ENCODE data around the gene ARX. TPM values are rescaled to one million over a fixed set of nuclear protein-coding genes. Genes with fewer than 3 reads are reported as not detected.

Gene ARX
- total RNA-seq, 1 donor from 2014 or later = not detected

GRCh38 chrX:25009407-25009806, 6.4 kb downstream of the ARX start:
- Mint-ChIP-seq H3K36me3 (ENCODE audit: unreplicated experiment) (no peaks in the 10 kb centered on the region), H3K4me1 (ENCODE audit: unreplicated experiment) (peaks cover 26% of the 10 kb centered on the region), H3K4me3 (ENCODE audit: unreplicated experiment) (no peak overlapping the region), H3K9me3 (ENCODE audit: unreplicated experiment) (no peaks in the 10 kb centered on the region), H3K27ac (ENCODE audit: unreplicated experiment) (no peak overlapping the region), H3K27me3 (ENCODE audit: unreplicated experiment) (peaks cover 76% of the 10 kb centered on the region)
- DNase-seq (ENCODE audit: extremely low spot score, unreplicated experiment) = no peak
- TF ChIP-seq CTCF (IDR thresholded peaks at IDR 0.05) = no peak

GRCh38 chrX:25007059-25008053, 8.4 kb downstream of the ARX start:
- Mint-ChIP-seq H3K4me1 (ENCODE audit: unreplicated experiment) (peaks cover 29% of the 10 kb centered on the region), H3K4me3 (ENCODE audit: unreplicated experiment) (no peak overlapping the region), H3K36me3 (ENCODE audit: unreplicated experiment) (no peaks in the 10 kb centered on the region), H3K27me3 (ENCODE audit: unreplicated experiment) (peaks cover 83% of the 10 kb centered on the region), H3K27ac (ENCODE audit: unreplicated experiment) (no peak overlapping the region), H3K9me3 (ENCODE audit: unreplicated experiment) (no peaks in the 10 kb centered on the region)
- no peak for TF ChIP-seq CTCF (IDR thresholded peaks at IDR 0.05)
- DNase-seq (ENCODE audit: extremely low spot score, unreplicated experiment) = no peak

GRCh38 chrX:25006586-25007058, 9.1 kb downstream of the ARX start:
- TF ChIP-seq CTCF (IDR thresholded peaks at IDR 0.05) = no peak
- no peaks in the 10 kb centered on the region for H3K36me3 Mint-ChIP-seq (ENCODE audit: unreplicated experiment)
- H3K4me1 Mint-ChIP-seq (ENCODE audit: unreplicated experiment) = peaks cover 28% of the 10 kb centered on the region
- no peak overlapping the region for H3K27ac Mint-ChIP-seq (ENCODE audit: unreplicated experiment)
- no peak for DNase-seq (ENCODE audit: extremely low spot score, unreplicated experiment)
- peaks cover 81% of the 10 kb centered on the region for H3K27me3 Mint-ChIP-seq (ENCODE audit: unreplicated experiment)
- H3K4me3 Mint-ChIP-seq (ENCODE audit: unreplicated experiment) = no peak overlapping the region
- no peaks in the 10 kb centered on the region for H3K9me3 Mint-ChIP-seq (ENCODE audit: unreplicated experiment)

- Mint-ChIP-seq H3K4me1 (ENCODE audit: unreplicated experiment) (peaks cover 28% of the 10 kb centered on the region), H3K4me3 (ENCODE audit: unreplicated experiment) (peak overlapping the region; percentile 61), H3K27ac (ENCODE audit: unreplicated experiment) (no peak overlapping the region)
Observed at GRCh38 chrX:25005382-25006185, 10.2 kb downstream of the ARX start.

More at GRCh38 chrX:25005382-25006185, 10.2 kb downstream of the ARX start:
- DNase-seq (ENCODE audit: extremely low spot score, unreplicated experiment) = no peak
- Mint-ChIP-seq H3K9me3 (ENCODE audit: unreplicated experiment) (no peaks in the 10 kb centered on the region), H3K27me3 (ENCODE audit: unreplicated experiment) (peaks cover 75% of the 10 kb centered on the region), H3K36me3 (ENCODE audit: unreplicated experiment) (no peaks in the 10 kb centered on the region)
- TF ChIP-seq CTCF (IDR thresholded peaks at IDR 0.05) = no peak
